ENCODE measurements around the gene COG6.

Gene COG6

DNA sequence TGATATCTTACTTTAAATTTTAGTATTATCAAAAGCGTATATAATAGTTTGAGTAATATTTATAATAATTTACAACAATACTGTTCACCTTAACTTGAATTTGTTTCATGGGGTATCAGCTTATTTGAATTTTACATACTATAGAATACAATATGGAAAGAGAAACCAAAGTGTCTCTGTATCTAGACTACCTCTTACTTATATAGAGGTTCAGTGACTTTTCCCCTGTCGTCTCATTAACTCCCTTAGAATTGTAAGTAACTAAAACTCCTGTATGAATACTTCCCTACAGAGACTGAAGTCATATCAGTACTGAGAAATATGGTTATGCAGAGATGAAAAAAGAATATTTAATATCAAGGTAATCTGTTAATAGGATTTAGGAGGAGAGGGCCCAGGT, 26.8 kb downstream of the COG6 start:
- DNase-seq, result no peak

- no peak for DNase-seq
These were observed 27.3 kb downstream of the COG6 start for GRCh38 chr13:39682788-39683187.

- no peak for DNase-seq
These were observed 29.2 kb downstream of the COG6 start for GRCh38 chr13:39684531-39685137.

- DNase-seq, result no peak
These were observed 30.2 kb downstream of the COG6 start for GRCh38 chr13:39685652-39686051.

- DNase-seq, result no peak
These were observed 32.8 kb downstream of the COG6 start for GRCh38 chr13:39688278-39688677.

DNA sequence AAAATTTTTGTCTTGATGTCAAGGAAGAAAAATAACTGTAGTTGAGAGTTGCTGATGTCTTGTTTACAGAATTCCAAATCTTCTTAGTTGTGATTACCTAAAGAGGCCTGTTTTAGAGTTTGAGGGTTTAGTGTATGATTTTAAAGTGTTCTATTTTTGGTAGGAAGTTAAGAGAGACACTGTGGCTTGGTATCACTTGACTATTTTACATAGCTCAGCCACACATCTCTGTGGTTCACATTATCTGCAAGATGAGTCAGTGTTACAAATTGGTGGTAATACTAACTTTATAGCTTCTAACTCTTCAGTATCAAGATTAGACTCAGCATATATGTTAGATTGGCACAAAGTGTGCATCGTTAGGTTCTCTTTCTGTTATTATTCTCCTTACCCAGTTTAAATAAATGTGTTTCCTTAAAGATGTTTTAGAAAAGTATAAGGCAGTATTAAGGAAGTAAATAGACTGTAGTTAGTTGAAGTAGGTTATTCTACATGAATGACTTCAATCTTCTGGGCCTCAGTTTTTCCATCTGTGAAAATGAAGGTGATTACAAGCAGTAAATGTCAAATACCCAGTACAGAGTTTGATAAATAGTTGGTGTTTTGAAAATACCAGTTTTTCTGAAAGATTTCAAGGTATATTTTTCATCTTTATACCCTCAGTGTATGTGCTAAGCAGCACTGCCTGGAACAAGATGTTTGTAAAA, 33.4 kb downstream of the COG6 start:
- no peak for DNase-seq

- DNase-seq, result no peak
These were observed 37.4 kb downstream of the COG6 start for GRCh38 chr13:39692660-39693438.

DNA sequence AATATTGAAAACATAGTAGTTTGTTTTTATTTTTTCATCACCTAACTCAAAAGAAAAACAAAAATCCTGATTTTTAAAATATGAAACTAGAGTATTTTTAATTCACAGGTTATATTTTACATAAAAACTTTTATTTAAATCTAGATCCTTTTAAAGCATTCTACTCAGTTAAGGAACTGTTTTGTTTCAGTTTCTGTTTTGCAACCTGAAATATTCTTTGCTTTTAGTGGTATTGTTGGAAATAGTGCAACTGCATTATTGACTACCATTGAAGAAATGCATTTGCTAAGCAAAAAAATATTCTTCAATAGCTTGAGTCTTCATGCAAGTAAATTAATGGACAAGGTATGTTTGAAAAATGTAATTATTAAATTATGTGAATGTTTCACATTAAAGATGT, 43.8 kb downstream of the COG6 start:
- no peak for DNase-seq

- DNase-seq, result no peak
These were observed 57.2 kb downstream of the COG6 start for GRCh38 chr13:39712626-39713025.

DNA sequence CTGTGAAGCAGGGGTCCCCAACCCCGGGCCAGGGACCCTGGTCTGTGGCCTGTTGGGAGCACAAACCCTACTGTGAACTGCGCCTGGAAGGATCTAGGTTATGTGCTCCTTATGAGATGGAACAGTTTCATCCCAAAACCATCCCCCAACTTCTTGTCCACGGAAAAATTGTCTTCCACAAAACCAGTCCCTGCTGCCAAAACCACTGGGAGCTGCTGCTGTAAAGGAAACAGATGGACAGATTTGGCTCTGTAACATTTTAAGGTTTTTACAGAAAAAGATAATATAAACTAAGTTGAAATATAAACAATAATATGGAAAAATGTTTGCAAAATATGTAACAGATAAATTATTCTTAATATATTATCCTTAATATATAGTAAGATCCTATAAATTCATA, 73.7 kb downstream of the COG6 start:
- DNase-seq, result no peak

DNA sequence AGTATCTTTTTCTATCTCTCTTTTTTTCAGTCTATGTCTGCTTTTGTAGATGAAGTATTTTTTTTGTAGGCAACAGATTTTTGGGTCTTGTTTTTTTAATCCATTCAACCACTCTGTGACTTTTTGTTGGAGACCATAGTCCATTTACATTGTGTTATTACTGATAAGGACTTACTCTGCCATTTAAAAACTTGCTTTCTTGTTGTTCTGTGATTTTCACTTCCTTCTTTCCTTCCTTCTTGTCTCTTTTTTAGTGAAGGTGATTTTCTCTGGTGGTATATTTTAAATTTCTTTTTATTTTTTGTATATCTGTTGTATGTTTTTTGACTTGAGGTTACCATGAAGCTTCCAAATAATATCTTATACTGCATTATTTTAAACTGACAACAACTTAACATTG, 79.5 kb downstream of the COG6 start:
- DNase-seq, result no peak

DNA sequence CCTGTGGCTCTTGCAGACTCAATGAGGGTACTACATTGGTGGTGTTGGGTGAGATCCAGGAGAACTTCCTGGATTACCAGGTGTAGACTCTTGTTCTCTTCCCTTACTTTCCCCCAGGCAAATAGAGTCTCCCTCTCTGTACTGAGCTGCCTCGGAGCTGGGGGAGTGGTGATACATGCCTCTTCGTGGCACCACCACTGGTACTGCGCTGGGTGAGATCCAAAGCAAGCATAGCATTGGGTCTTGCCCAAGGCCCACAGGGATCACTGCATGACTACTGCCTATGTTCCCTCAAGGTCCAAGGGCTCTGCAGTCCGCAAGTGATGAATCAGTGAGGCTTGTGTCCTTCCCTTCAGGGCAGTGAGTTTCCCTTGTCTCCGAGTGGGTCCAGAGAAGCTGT, 81.6 kb downstream of the COG6 start:
- no peak for DNase-seq

DNA sequence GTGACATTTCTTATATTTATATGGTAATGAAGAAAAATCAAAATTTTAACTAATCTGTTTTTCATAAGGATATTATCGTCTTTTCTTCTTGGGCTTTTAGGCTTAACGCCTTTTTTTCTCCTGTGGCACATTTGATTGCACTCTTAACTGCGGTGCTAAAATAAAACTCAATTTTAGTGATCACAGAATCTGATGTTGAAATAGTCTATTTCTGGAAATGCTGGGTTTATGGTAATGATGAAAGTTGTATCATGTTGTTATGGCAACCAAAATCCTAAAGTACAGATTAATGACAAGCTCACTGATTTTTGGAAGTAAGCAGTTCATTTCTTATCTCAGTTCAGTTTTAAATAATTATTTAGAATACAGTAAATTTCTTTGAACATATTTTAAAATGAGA, 85.3 kb downstream of the COG6 start:
- DNase-seq, result no peak

DNA sequence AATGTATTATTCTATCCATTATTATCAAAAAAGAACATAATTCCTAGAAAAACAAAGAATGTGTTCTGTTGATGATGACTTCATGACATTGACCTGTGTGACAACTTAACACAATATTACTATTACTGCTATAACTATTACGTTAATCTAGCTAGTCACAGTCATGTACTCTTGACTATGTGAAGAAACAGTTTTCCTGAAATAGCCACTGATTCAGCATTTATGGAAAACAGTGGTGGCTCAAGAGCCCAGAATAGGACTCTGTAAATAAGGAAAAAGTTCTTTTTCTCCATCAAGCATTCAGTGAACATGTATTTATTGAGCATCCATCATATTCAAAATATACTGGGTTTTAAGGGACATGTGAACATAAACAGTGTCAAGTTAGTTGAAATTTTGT, 93.5 kb downstream of the COG6 start:
- no peak for DNase-seq

- DNase-seq, result no peak
These were observed 94.1 kb downstream of the COG6 start for GRCh38 chr13:39749528-39749927.

DNA sequence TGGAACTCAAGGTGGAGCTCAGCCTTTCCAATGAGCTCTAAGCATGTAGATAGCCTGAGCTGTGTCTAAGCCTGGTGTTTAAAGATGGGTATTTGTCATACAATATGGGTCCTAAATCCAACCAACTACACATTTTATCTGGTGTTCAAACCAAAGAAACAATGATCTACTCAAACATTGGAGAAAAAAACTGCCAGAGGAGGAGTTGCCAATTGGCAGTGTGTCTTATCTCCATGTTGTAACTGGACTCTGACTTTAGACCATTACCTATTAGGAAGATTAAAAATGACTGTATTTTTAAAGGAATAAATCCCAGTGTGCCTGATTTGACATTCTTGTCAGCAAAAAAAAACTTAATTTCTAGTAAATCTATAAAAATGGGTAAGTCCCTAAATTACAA, 96.3 kb downstream of the COG6 start:
- DNase-seq, result no peak

DNA sequence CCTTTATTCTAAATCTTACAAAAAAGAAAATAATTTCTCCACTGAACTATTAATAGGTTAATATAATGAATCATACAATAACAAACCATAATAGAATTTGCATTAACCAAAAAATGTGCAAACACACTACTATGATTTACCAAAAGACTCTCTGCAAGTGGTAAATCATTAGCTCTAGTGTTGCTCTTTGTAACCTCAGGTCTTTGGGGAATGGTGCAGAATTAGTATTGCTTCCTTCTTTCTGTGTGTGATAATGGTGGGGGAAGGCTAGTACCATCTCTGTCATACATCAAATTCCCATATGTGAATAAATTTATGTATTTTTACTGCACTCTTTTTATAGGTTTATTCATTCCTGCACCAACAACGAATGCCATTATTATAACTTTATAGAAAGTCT, 105.1 kb downstream of the COG6 start:
- DNase-seq, result no peak

DNA sequence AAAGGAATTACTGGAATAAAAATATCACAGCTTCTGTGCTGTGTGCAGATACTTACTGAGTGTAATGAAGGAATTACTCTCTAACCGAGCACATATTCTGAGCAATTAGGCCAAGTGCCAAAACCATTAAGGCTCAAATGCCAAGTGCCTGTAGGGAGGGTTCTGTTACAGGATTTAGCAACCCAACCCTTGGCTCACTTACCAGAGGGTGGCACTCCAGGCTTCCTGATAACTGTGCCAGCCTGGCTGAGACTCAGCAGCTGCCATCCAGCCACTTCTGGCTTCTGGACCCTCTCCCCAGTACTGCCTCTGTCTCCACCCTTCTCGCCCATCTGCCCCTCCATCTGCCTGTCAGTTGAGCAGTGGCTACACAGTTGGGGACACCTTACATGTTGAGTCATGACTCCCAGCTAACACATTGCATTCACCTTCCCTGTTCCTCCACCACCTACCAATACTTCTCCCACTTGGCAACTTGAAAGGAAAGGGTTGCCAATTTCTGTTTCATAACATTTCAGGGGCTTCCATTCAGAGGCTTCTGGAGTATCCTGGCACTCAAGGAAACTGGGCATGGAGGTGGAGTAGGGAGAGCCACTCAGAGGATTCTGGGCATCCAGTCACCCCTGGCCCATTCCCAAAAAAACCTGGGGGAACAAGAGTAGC, 110.5 kb downstream of the COG6 start:
- no peak for DNase-seq

DNA sequence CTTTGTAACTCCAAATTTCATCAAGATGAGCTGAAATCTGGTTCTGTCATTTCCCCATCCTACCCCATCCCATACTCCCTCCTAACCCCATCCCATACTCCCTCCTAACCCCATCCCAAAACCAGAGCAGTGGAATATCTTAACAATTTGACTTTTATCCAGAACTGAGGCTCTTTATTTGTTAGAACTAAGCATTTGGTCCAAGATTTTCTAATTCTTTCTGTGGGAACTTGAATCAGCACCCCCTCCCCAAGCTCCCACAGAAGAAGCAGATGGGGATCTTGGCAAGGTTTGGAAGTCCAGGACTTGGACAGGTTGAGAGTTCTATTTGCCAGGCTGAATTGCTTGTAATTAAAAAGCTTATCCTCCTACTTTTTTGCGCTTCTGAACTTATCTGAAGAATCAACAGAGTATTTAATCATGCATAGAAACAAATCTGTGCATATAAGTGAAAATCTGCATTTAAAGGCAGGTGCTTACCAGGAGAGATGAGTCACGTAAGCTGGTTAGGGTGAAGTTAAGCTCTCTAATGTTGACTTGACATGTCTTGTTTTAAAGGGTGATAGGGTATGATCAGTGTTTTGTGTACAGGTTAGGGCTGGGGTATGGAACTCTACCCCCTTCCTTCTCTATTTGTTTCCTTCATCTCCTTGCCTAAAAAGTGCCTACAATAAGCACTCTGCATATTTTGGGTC, 111.1 kb downstream of the COG6 start:
- DNase-seq, result no peak

- DNase-seq, result no peak
These were observed 112.5 kb downstream of the COG6 start for GRCh38 chr13:39767791-39768517.

DNA sequence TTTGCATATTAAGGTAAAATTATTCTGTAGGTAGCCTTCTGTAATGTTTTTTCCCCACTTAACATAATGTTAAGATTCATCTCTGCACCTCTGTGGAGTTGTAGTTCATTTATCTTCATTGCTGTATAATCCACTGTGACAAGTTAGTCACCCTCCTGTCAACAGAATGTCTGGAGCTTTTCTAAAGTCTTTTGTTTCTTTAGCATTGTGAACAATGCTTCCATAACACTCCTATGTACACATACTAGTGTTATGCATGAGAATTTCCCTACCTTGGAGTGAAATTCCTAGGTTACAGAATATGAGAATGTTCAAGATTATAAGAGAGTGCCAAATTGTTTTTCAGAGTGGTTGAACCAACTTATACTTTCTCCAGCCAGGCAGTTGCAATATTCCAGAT, 113.5 kb downstream of the COG6 start:
- DNase-seq, result no peak
